AG04450 (cell line): ENCODE results near the gene PDZD2. TPM values are rescaled to one million over a fixed set of nuclear protein-coding genes. Genes with fewer than 3 reads are reported as not detected.

Experiments used
- CTCF ChIA-PET: fragments of 300-600, 350-600 bp; formaldehyde crosslinking; extraction: SDS; loops from one replicate; lab custom pipeline; 2022; ENCODE audit warnings: antibody characterized with exemption, inconsistent platforms; lab: Charles Lee
- POLR2A ChIA-PET: fragments of 350-600 bp; formaldehyde crosslinking; extraction: SDS; loops from one replicate; lab custom pipeline; 2021; ENCODE audit warnings: antibody characterized with exemption, inconsistent platforms; lab: Yijun Ruan, JAX
- DNase-seq: peaks from one replicate; pipeline ENCODE4 v3.0.0-alpha.2; 2011; ENCODE audit warnings: low read depth, low spot score
- H3K27ac ChIP-seq: one replicate; pipeline ENCODE4 v1.5.1; 2012; ENCODE audit warnings: low read depth, low read length, control low read depth
- H3K27me3 ChIP-seq: one replicate; pipeline ENCODE4 v1.6.0; 2012; ENCODE audit warnings: low read length; ENCODE audit not compliant: control insufficient read depth, insufficient read depth
- H3K4me3 ChIP-seq: 2 replicates; pipeline ENCODE4 v1.5.1; 2011; ENCODE audit warnings: mild to moderate bottlenecking, low read depth, low read length, control low read depth
- H3K9me3 ChIP-seq: 2 replicates; pipeline ENCODE4 v1.5.1; 2012; ENCODE audit warnings: low read length; ENCODE audit not compliant: control insufficient read depth, insufficient read depth
- CTCF ChIP-seq: IDR thresholded peaks from 2 replicates; pipeline ENCODE4 v1.5.1; 2011; ENCODE audit warnings: low read depth, low read length, control low read depth, inconsistent platforms
- polyA plus RNA-seq: library from polyadenylated mRNA; depleted of rRNA; stranded (reverse); fragments of >200 nt; gene quantifications from 2 replicates; pipeline ENCODE4 v1.2.3, GENCODE V29; 2011

PDZD2 gene
- polyA plus RNA-seq, 1 experiment: 0.40 TPM

- no peak for DNase-seq
- ChIA-PET CTCF (no interaction called here), POLR2A (interaction anchor here (0.6 kb wide), 1 partner anchor 42 kb away, joined by 3 read pairs; no protein-coding TSS in a partner anchor)
- Histone ChIP-seq H3K9me3 (no peaks in the 10 kb centered on the region), H3K27me3 (no peaks in the 10 kb centered on the region), H3K4me3 (no peak overlapping the region), H3K27ac (no peak overlapping the region)
- no peak for TF ChIP-seq CTCF
Measured at GRCh38 chr5:32132757-32133156, 493.8 kb downstream of the PDZD2 start.

DNA sequence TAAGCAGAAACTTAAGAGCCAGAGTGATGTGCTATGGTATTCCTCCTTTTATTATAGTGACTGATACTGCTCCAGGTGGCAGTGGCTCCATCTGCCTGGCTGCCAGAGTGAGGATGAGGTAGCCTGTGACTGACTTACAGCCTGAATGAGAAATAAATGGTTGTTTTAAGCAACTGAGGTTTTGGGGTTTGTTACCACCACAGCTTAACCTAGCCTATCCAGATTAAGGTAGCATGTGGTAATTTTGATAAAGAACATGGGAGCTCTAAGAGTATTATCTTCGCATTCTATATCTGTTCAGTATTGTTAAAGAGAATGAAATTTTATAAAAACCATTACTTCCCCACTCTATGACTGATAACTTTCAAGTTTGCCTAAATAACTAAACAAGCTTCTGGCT is 496.2 kb downstream of the PDZD2 start:
- POLR2A ChIA-PET: no interaction called here
- no peaks in the 10 kb centered on the region for H3K27me3 ChIP-seq
- no peak overlapping the region for H3K27ac ChIP-seq
- H3K4me3 ChIP-seq: no peak overlapping the region
- TF ChIP-seq CTCF: no peak
- H3K9me3 ChIP-seq: no peaks in the 10 kb centered on the region
- no peak for DNase-seq
- CTCF ChIA-PET: no interaction called here

DNA sequence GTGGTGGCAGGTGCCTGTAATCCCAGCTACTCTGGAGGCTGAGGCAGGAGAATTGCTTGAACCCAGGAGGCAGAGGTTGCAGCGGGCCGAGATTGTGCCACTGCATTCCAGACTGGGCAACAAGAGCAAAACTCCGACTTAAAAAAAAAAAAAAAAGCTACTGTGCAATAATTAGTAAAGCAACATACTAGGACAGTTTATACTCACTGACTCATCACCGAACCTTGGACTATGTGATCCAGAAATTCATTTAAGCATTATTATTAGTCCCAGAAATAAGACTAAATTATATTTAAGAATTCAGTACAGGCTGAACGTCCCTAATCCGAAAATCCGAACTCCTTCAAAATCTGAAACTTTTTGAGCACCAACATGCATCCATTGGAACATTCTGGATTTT is 497.4 kb downstream of the PDZD2 start:
- CTCF ChIA-PET: interaction anchor here (0.6 kb wide), 1 partner anchor 46 kb away, joined by 3 read pairs; no protein-coding TSS in a partner anchor
- no peak for DNase-seq

GRCh38 chr5:32138839-32139493 is 500.0 kb downstream of the PDZD2 start:
- TF ChIP-seq CTCF: no peak
- no peak overlapping the region for H3K4me3 ChIP-seq
- no peak overlapping the region for H3K27ac ChIP-seq
- CTCF ChIA-PET: interaction anchor here (0.5 to 1.6 kb wide), 2 partner anchors 28 to 94 kb away, joined by 3 to 9 read pairs; no protein-coding TSS in a partner anchor
- POLR2A ChIA-PET: no interaction called here
- H3K9me3 ChIP-seq: no peaks in the 10 kb centered on the region; the same call in 1 of the 2 replicates
- no peak for DNase-seq
- H3K27me3 ChIP-seq: no peaks in the 10 kb centered on the region

More for the DNA sequence above, 497.4 kb downstream of the PDZD2 start:
- POLR2A ChIA-PET: interaction anchor here (0.6 kb wide), 1 partner anchor 458 kb away, joined by 3 read pairs; no protein-coding TSS in a partner anchor
- Histone ChIP-seq H3K27me3 (no peaks in the 10 kb centered on the region), H3K9me3 (no peaks in the 10 kb centered on the region), H3K4me3 (no peak overlapping the region), H3K27ac (no peak overlapping the region)
- no peak for TF ChIP-seq CTCF
